ENCODE measurements around the gene FUT1.

DNA sequence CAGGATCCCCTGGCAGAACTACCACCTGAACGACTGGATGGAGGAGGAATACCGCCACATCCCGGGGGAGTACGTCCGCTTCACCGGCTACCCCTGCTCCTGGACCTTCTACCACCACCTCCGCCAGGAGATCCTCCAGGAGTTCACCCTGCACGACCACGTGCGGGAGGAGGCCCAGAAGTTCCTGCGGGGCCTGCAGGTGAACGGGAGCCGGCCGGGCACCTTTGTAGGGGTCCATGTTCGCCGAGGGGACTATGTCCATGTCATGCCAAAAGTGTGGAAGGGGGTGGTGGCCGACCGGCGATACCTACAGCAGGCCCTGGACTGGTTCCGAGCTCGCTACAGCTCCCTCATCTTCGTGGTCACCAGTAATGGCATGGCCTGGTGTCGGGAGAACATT is 49.1 kb downstream of the FUT1 start:
- TF ChIP-seq CTCF (IDR thresholded peaks at IDR 0.05; ENCODE audit: control extremely low read depth in 1 of 3, insufficient read depth in 1 of 3, low read depth in 1 of 3, low read length in 3 of 3) (no peak), POLR2AphosphoS5 (IDR thresholded peaks at IDR 0.05; ENCODE audit: low read depth, low read length) (no peak), GTF2F1 (IDR thresholded peaks at IDR 0.05; ENCODE audit: borderline replicate concordance, low read depth, low read length) (no peak), FOSL1 (IDR thresholded peaks at IDR 0.05; ENCODE audit: insufficient read depth, low read depth, low read length) (no peak), POLR2A (IDR thresholded peaks at IDR 0.05; ENCODE audit: control extremely low read depth in 1 of 2, low read depth in 2 of 2, low read length in 2 of 2) (no peak), HDAC2 (IDR thresholded peaks at IDR 0.05; ENCODE audit: borderline replicate concordance in 1 of 2, low read depth in 2 of 2, low read length in 2 of 2) (no peak), YY1 (IDR thresholded peaks at IDR 0.05; ENCODE audit: low read depth, low read length) (no peak)

Measured in H1 (cell line).